NCI-H2029 treated with DMSO at 0.1 percent for 48 hours (cell line): ENCODE data around the gene PFKP.
"Not testable (repeated sequence)": the region's sequence is repeated elsewhere in the genome, so short reads cannot be mapped to it uniquely, and the experiment has no call there.

ENCODE experiments used
- DNase-seq: peaks from one replicate; lab custom pipeline; 2025; lab: John Stamatoyannopoulos, UW

Gene PFKP

GRCh38 chr10:3099291-3100092, 32.1 kb downstream of the PFKP start:
- no peak for DNase-seq

GRCh38 chr10:3100093-3100792, 32.9 kb downstream of the PFKP start:
- DNase-seq, result no peak

- no peak for DNase-seq
Observed at GRCh38 chr10:3100856-3101640, 33.7 kb downstream of the PFKP start.

- peak; percentile 92 for DNase-seq
Observed at GRCh38 chr10:3102720-3103427, 35.5 kb downstream of the PFKP start.

- no peak for DNase-seq
Observed at GRCh38 chr10:3103646-3104045, 36.3 kb downstream of the PFKP start.

- no peak for DNase-seq
Observed at GRCh38 chr10:3104251-3104918, 37.0 kb downstream of the PFKP start.

GRCh38 chr10:3105166-3105565, 37.8 kb downstream of the PFKP start:
- DNase-seq, result no peak

GRCh38 chr10:3105905-3106304, 38.6 kb downstream of the PFKP start:
- DNase-seq, result no peak

- not testable (repeated sequence) for DNase-seq
Observed at GRCh38 chr10:3106328-3106727, 39.0 kb downstream of the PFKP start.

- no peak for DNase-seq
Observed at GRCh38 chr10:3106928-3107425, 39.6 kb downstream of the PFKP start.

- no peak for DNase-seq
Observed at GRCh38 chr10:3107426-3107961, 40.1 kb downstream of the PFKP start.

- no peak for DNase-seq
Observed at GRCh38 chr10:3108033-3108432, 40.7 kb downstream of the PFKP start.

GRCh38 chr10:3108575-3109105, 41.3 kb downstream of the PFKP start:
- DNase-seq, result no peak

GRCh38 chr10:3109196-3109595, 41.8 kb downstream of the PFKP start:
- no peak for DNase-seq

- DNase-seq, result no peak
Observed at GRCh38 chr10:3109633-3110032, 42.3 kb downstream of the PFKP start.

- no peak for DNase-seq
Observed at GRCh38 chr10:3110782-3111620, 43.7 kb downstream of the PFKP start.

GRCh38 chr10:3111621-3112163, 44.3 kb downstream of the PFKP start:
- no peak for DNase-seq

- DNase-seq, result no peak
Observed at GRCh38 chr10:3113343-3113720, 46.0 kb downstream of the PFKP start.

- no peak for DNase-seq
Observed at GRCh38 chr10:3115685-3116084, 48.3 kb downstream of the PFKP start.
